GM23338 (cell line): ENCODE results near the gene AWAT1. TPM values are rescaled to one million over a fixed set of nuclear protein-coding genes. Genes with fewer than 3 reads are reported as not detected.

Experiments used
- ATAC-seq: fragments of 200-7000 bp; cut with Tn5 transposase; 3 replicates; pipeline ENCODE4 v1.9.1; 2020
- DNase-seq: peaks from one replicate; pipeline ENCODE4 v3.0.0-alpha.2; 2015; ENCODE audit warnings: low spot score
- H2AFZ ChIP-seq: fragments of 200-600 bp; sonication (generic); 2 replicates; pipeline ENCODE4 v1.8.0; 2016; ENCODE audit warnings: antibody characterized with exemption, mild to moderate bottlenecking, moderate library complexity
- H3F3A ChIP-seq: fragments of 200-600 bp; sonication (generic); replicated peaks from 2 replicates; pipeline ENCODE4 v1.8.0; 2017; ENCODE audit warnings: antibody characterized with exemption, mixed run types, low read depth
- H3K27ac ChIP-seq: fragments of 200-600 bp; sonication (generic); 2 replicates; pipeline ENCODE4 v1.6.1; 2016; ENCODE audit warnings: low read depth
- H3K27me3 ChIP-seq: fragments of 200-600 bp; sonication (generic); 2 replicates; pipeline ENCODE4 v1.8.0; 2016; ENCODE audit warnings: mild to moderate bottlenecking, mixed run types, moderate library complexity; ENCODE audit not compliant: insufficient read depth
- H3K36me3 ChIP-seq: fragments of 200-600 bp; sonication (generic); 2 replicates; pipeline ENCODE4 v1.8.0; 2016; ENCODE audit warnings: mild to moderate bottlenecking; ENCODE audit not compliant: insufficient read depth
- H3K4me1 ChIP-seq: fragments of 200-600 bp; sonication (generic); 2 replicates; pipeline ENCODE4 v1.8.0; 2016; ENCODE audit warnings: mild to moderate bottlenecking, moderate library complexity; ENCODE audit not compliant: insufficient read depth
- H3K4me2 ChIP-seq: fragments of 200-600 bp; sonication (generic); 2 replicates; pipeline ENCODE4 v1.7.1; 2017; ENCODE audit warnings: mixed run types
- H3K4me3 ChIP-seq: fragments of 200-600 bp; sonication (generic); 2 replicates; pipeline ENCODE4 v1.6.1; 2016; ENCODE audit warnings: mixed run types
- H3K79me2 ChIP-seq: fragments of 200-600 bp; sonication (generic); replicated peaks from 2 replicates; pipeline ENCODE4 v1.8.0; 2017; ENCODE audit warnings: mild to moderate bottlenecking; ENCODE audit not compliant: insufficient read depth
- H3K9me2 ChIP-seq: fragments of 200-600 bp; sonication (generic); 2 replicates; pipeline ENCODE4 v1.8.0; 2017; ENCODE audit not compliant: insufficient read depth
- H4K20me1 ChIP-seq: fragments of 200-600 bp; sonication (generic); replicated peaks from 2 replicates; pipeline ENCODE4 v1.8.0; 2017; ENCODE audit warnings: mild to moderate bottlenecking; ENCODE audit not compliant: insufficient read depth
- H3K27ac Mint-ChIP-seq: 2 replicates; pipeline ENCODE4 v1.8.0; 2020; ENCODE audit warnings: inconsistent platforms, mild to moderate bottlenecking, moderate library complexity, mixed read lengths
- H3K27me3 Mint-ChIP-seq: 3 replicates; pipeline ENCODE4 v1.8.0; 2022; ENCODE audit warnings: low read depth, mild to moderate bottlenecking, moderate library complexity, mixed read lengths, inconsistent platforms; ENCODE audit not compliant: insufficient read depth, poor library complexity
- H3K36me3 Mint-ChIP-seq: 3 replicates; pipeline ENCODE4 v1.8.0; 2021; ENCODE audit warnings: low read depth, mild to moderate bottlenecking, inconsistent platforms, moderate library complexity, mixed read lengths
- H3K4me1 Mint-ChIP-seq: 3 replicates; pipeline ENCODE4 v1.8.0; 2020; ENCODE audit warnings: mild to moderate bottlenecking, inconsistent platforms, mixed read lengths
- H3K4me3 Mint-ChIP-seq: 3 replicates; pipeline ENCODE4 v1.8.0; 2021; ENCODE audit warnings: moderate library complexity, mild to moderate bottlenecking, inconsistent platforms, mixed read lengths
- H3K9me3 Mint-ChIP-seq: 3 replicates; pipeline ENCODE4 v1.8.0; 2020; ENCODE audit warnings: moderate library complexity, mild to moderate bottlenecking, inconsistent platforms, mixed read lengths
- CREB1 ChIP-seq: fragments of 250-450 bp; sonication (Bioruptor Pico); IDR thresholded peaks from 2 replicates; pipeline ENCODE4 v1.5.0; 2020; ENCODE audit warnings: low read depth, mild to moderate bottlenecking, moderate library complexity
- EZH2 ChIP-seq: fragments of 200-600 bp; sonication (generic); IDR thresholded peaks from one replicate; pipeline ENCODE4 v1.8.0; 2017; ENCODE audit warnings: antibody characterized with exemption, mild to moderate bottlenecking, low read depth; ENCODE audit not compliant: unreplicated experiment
- EZH2phosphoT487 ChIP-seq: fragments of 200-600 bp; sonication (generic); IDR thresholded peaks from one replicate; pipeline ENCODE4 v1.8.1; 2018; ENCODE audit warnings: antibody characterized with exemption; ENCODE audit not compliant: unreplicated experiment
- JUNB ChIP-seq: IDR thresholded peaks from one replicate; pipeline ENCODE4 v1.6.1; 2016; ENCODE audit warnings: antibody characterized with exemption; ENCODE audit not compliant: unreplicated experiment
- NANOG ChIP-seq: IDR thresholded peaks from 2 replicates; pipeline ENCODE4 v1.6.1; 2016; ENCODE audit warnings: antibody characterized with exemption, borderline replicate concordance
- POLR2AphosphoS5 ChIP-seq: IDR thresholded peaks from 2 replicates; pipeline ENCODE4 v1.6.1; 2016; ENCODE audit warnings: antibody characterized with exemption, low read depth
- STAT1 ChIP-seq: IDR thresholded peaks from one replicate; pipeline ENCODE4 v1.6.1; 2016; ENCODE audit warnings: antibody characterized with exemption; ENCODE audit not compliant: unreplicated experiment
- ZNF114 ChIP-seq: fragments of 250-450 bp; sonication (Bioruptor Pico); IDR thresholded peaks from 2 replicates; pipeline ENCODE4 v1.5.0; 2020; ENCODE audit warnings: mild to moderate bottlenecking, moderate library complexity
- ZNF331 ChIP-seq: fragments of 250-450 bp; sonication (Bioruptor Pico); IDR thresholded peaks from 2 replicates; pipeline ENCODE4 v1.5.0; 2020; ENCODE audit warnings: low read depth, mild to moderate bottlenecking, moderate library complexity
- polyA plus RNA-seq: library from polyadenylated mRNA; unstranded; fragments of >200 nt; fragmentation: Nextera tagmentation; extraction: Ambion mirVana; gene quantifications from 2 replicates; pipeline ENCODE4 v1.2.1, GENCODE V29; 2016
- total RNA-seq: library from RNA; depleted of rRNA; stranded (reverse); fragments of >200 nt; shearing (Covaris generic); gene quantifications from 2 replicates; pipeline ENCODE4 v1.2.3, GENCODE V29; 2014
- TF ChIP-seq, protein P1 (sequence below): fragments of 250-450 bp; sonication (Bioruptor Pico); IDR thresholded peaks from 2 replicates; pipeline ENCODE4 v1.5.0; 2020; ENCODE audit warnings: mild to moderate bottlenecking, moderate library complexity
- TF ChIP-seq, protein P2 (sequence below), 2 experiments: fragments of 200-600 bp in 1 of 2; sonication (generic) in 1 of 2; conservative IDR thresholded peaks; 2 replicates each; pipeline versions ENCODE4 v1.5.1 to v1.6.1; 2016 to 2017; ENCODE audit warnings: antibody characterized with exemption in 2 of 2, low read depth in 2 of 2, mild to moderate bottlenecking in 2 of 2, moderate library complexity in 1 of 2
- TF ChIP-seq, protein P3 (sequence below): IDR thresholded peaks from 2 replicates; pipeline ENCODE4 v1.6.1; 2016; ENCODE audit warnings: antibody characterized with exemption
- TF ChIP-seq, protein P4 (sequence below): IDR thresholded peaks from one replicate; pipeline ENCODE4 v1.6.1; 2018; ENCODE audit warnings: antibody characterized with exemption; ENCODE audit not compliant: unreplicated experiment

AWAT1 gene
- total and polyA plus RNA-seq, 2 experiments from 2014 or later: not detected

DNA sequence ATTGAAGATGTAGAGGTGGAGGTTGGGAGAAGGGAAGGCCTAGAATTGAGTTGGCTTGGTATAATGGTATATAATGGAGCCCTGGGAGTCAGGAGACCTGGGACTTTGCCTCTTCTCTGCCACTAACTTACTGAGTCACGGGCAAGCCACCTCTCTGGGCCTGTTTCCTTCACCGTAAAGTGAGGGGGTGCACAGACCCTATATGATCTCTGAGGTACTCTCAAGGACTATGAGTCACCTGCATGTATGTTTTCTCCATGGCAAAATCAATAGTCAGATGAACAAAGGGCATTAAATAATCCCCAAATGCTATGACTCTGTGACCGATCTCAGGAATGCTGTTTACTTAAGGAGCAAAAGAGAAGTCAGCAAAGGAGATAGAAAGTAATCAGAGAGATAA is 20.5 kb downstream of the AWAT1 start:
- H3K4me2 ChIP-seq: no peak overlapping the region
- DNase-seq (no peak), ATAC-seq (no peak)
- no peak overlapping the region for H3K4me3 Mint-ChIP-seq
- H3K36me3 Mint-ChIP-seq: no peaks in the 10 kb centered on the region
- no peak overlapping the region for H2AFZ ChIP-seq
- H3F3A ChIP-seq: no peaks in the 10 kb centered on the region
- H3K4me3 ChIP-seq: no peak overlapping the region
- no peaks in the 10 kb centered on the region for H3K27me3 ChIP-seq
- H3K79me2 ChIP-seq: no peaks in the 10 kb centered on the region
- H3K4me1 Mint-ChIP-seq: peaks cover 26% of the 10 kb centered on the region
- 0 out of 2 replicates have a peak, but pooled peaks cover 6% of the 10 kb centered on the region for H3K9me2 ChIP-seq
- no peak overlapping the region for H3K27ac ChIP-seq
- H3K27me3 Mint-ChIP-seq: peaks cover 2% of the 10 kb centered on the region
- no peaks in the 10 kb centered on the region for H4K20me1 ChIP-seq
- H3K9me3 Mint-ChIP-seq: no peaks in the 10 kb centered on the region
- TF ChIP-seq EZH2phosphoT487 (no peak), NANOG (no peak), EZH2 (no peak), JUNB (no peak), STAT1 (no peak), ZNF331 (CRISPR knock-in tag) (no peak), ZNF114 (CRISPR knock-in tag) (no peak), POLR2AphosphoS5 (no peak), CREB1 (CRISPR knock-in tag) (no peak)
- TF ChIP-seq, protein P1, sequence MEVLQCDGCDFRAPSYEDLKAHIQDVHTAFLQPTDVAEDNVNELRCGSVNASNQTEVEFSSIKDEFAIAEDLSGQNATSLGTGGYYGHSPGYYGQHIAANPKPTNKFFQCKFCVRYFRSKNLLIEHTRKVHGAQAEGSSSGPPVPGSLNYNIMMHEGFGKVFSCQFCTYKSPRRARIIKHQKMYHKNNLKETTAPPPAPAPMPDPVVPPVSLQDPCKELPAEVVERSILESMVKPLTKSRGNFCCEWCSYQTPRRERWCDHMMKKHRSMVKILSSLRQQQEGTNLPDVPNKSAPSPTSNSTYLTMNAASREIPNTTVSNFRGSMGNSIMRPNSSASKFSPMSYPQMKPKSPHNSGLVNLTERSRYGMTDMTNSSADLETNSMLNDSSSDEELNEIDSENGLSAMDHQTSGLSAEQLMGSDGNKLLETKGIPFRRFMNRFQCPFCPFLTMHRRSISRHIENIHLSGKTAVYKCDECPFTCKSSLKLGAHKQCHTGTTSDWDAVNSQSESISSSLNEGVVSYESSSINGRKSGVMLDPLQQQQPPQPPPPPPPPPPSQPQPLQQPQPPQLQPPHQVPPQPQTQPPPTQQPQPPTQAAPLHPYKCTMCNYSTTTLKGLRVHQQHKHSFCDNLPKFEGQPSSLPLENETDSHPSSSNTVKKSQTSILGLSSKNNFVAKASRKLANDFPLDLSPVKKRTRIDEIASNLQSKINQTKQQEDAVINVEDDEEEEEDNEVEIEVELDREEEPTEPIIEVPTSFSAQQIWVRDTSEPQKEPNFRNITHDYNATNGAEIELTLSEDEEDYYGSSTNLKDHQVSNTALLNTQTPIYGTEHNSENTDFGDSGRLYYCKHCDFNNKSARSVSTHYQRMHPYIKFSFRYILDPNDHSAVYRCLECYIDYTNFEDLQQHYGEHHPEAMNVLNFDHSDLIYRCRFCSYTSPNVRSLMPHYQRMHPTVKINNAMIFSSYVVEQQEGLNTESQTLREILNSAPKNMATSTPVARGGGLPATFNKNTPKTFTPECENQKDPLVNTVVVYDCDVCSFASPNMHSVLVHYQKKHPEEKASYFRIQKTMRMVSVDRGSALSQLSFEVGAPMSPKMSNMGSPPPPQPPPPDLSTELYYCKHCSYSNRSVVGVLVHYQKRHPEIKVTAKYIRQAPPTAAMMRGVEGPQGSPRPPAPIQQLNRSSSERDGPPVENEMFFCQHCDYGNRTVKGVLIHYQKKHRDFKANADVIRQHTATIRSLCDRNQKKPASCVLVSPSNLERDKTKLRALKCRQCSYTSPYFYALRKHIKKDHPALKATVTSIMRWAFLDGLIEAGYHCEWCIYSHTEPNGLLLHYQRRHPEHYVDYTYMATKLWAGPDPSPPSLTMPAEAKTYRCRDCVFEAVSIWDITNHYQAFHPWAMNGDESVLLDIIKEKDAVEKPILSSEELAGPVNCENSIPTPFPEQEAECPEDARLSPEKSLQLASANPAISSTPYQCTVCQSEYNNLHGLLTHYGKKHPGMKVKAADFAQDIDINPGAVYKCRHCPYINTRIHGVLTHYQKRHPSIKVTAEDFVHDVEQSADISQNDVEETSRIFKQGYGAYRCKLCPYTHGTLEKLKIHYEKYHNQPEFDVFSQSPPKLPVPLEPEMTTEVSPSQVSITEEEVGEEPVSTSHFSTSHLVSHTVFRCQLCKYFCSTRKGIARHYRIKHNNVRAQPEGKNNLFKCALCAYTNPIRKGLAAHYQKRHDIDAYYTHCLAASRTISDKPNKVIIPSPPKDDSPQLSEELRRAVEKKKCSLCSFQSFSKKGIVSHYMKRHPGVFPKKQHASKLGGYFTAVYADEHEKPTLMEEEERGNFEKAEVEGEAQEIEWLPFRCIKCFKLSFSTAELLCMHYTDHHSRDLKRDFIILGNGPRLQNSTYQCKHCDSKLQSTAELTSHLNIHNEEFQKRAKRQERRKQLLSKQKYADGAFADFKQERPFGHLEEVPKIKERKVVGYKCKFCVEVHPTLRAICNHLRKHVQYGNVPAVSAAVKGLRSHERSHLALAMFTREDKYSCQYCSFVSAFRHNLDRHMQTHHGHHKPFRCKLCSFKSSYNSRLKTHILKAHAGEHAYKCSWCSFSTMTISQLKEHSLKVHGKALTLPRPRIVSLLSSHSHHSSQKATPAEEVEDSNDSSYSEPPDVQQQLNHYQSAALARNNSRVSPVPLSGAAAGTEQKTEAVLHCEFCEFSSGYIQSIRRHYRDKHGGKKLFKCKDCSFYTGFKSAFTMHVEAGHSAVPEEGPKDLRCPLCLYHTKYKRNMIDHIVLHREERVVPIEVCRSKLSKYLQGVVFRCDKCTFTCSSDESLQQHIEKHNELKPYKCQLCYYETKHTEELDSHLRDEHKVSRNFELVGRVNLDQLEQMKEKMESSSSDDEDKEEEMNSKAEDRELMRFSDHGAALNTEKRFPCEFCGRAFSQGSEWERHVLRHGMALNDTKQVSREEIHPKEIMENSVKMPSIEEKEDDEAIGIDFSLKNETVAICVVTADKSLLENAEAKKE (CRISPR knock-in tag): no peak
- TF ChIP-seq, protein P2, sequence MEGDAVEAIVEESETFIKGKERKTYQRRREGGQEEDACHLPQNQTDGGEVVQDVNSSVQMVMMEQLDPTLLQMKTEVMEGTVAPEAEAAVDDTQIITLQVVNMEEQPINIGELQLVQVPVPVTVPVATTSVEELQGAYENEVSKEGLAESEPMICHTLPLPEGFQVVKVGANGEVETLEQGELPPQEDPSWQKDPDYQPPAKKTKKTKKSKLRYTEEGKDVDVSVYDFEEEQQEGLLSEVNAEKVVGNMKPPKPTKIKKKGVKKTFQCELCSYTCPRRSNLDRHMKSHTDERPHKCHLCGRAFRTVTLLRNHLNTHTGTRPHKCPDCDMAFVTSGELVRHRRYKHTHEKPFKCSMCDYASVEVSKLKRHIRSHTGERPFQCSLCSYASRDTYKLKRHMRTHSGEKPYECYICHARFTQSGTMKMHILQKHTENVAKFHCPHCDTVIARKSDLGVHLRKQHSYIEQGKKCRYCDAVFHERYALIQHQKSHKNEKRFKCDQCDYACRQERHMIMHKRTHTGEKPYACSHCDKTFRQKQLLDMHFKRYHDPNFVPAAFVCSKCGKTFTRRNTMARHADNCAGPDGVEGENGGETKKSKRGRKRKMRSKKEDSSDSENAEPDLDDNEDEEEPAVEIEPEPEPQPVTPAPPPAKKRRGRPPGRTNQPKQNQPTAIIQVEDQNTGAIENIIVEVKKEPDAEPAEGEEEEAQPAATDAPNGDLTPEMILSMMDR (conservative IDR thresholded peaks at IDR 0.05; ENCODE audit: low read depth in 2 of 2): no peak
- TF ChIP-seq, protein P3, sequence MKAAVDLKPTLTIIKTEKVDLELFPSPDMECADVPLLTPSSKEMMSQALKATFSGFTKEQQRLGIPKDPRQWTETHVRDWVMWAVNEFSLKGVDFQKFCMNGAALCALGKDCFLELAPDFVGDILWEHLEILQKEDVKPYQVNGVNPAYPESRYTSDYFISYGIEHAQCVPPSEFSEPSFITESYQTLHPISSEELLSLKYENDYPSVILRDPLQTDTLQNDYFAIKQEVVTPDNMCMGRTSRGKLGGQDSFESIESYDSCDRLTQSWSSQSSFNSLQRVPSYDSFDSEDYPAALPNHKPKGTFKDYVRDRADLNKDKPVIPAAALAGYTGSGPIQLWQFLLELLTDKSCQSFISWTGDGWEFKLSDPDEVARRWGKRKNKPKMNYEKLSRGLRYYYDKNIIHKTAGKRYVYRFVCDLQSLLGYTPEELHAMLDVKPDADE: no peak
- TF ChIP-seq, protein P4, sequence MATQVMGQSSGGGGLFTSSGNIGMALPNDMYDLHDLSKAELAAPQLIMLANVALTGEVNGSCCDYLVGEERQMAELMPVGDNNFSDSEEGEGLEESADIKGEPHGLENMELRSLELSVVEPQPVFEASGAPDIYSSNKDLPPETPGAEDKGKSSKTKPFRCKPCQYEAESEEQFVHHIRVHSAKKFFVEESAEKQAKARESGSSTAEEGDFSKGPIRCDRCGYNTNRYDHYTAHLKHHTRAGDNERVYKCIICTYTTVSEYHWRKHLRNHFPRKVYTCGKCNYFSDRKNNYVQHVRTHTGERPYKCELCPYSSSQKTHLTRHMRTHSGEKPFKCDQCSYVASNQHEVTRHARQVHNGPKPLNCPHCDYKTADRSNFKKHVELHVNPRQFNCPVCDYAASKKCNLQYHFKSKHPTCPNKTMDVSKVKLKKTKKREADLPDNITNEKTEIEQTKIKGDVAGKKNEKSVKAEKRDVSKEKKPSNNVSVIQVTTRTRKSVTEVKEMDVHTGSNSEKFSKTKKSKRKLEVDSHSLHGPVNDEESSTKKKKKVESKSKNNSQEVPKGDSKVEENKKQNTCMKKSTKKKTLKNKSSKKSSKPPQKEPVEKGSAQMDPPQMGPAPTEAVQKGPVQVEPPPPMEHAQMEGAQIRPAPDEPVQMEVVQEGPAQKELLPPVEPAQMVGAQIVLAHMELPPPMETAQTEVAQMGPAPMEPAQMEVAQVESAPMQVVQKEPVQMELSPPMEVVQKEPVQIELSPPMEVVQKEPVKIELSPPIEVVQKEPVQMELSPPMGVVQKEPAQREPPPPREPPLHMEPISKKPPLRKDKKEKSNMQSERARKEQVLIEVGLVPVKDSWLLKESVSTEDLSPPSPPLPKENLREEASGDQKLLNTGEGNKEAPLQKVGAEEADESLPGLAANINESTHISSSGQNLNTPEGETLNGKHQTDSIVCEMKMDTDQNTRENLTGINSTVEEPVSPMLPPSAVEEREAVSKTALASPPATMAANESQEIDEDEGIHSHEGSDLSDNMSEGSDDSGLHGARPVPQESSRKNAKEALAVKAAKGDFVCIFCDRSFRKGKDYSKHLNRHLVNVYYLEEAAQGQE: no peak
- no peaks in the 10 kb centered on the region for H3K36me3 ChIP-seq
- peaks cover 3% of the 10 kb centered on the region; the same call in 1 of the 2 replicates for H3K4me1 ChIP-seq
- no peak overlapping the region for H3K27ac Mint-ChIP-seq
